CD8-positive, alpha-beta memory T cell (primary cell): Measurements from ENCODE around the gene MEX3D. TPM values are rescaled to one million over a fixed set of nuclear protein-coding genes. Genes with fewer than 3 reads are reported as not detected.

Experiments used
- CTCF ChIA-PET: fragments of 350-600 bp; sonication (Branson Sonifier 250); formaldehyde crosslinking; loops from one replicate; lab custom pipeline; 2021; ENCODE audit warnings: antibody characterized with exemption; lab: Charles Lee
- POLR2A ChIA-PET: fragments of 350-600 bp; sonication (Branson Sonifier 250); formaldehyde crosslinking; loops from one replicate; lab custom pipeline; 2021; ENCODE audit warnings: antibody characterized with exemption; lab: Charles Lee
- DNase-seq, 5 donors: peaks; one replicate each; pipeline versions ENCODE4 v3.0.0 to v3.0.0-alpha.2; 2020 to 2022; ENCODE audit warnings: mixed read lengths in 1 of 5
- H3K27ac ChIP-seq: one replicate; pipeline ENCODE4 v1.7.0; 2013; ENCODE audit warnings: low read depth, mild to moderate bottlenecking, low read length, moderate library complexity
- H3K27me3 ChIP-seq: 2 replicates; pipeline ENCODE4 v1.7.0; 2013; ENCODE audit warnings: low read length, mild to moderate bottlenecking; ENCODE audit not compliant: insufficient read depth, poor library complexity, severe bottlenecking
- H3K36me3 ChIP-seq: 2 replicates; pipeline ENCODE4 v1.7.0; 2013; ENCODE audit warnings: mild to moderate bottlenecking, low read length, moderate library complexity; ENCODE audit not compliant: insufficient read depth
- H3K4me1 ChIP-seq: 2 replicates; pipeline ENCODE4 v1.7.0; 2013; ENCODE audit warnings: mild to moderate bottlenecking, low read length, moderate library complexity; ENCODE audit not compliant: insufficient read depth
- H3K4me3 ChIP-seq: 2 replicates; pipeline ENCODE4 v1.7.0; 2013; ENCODE audit warnings: mild to moderate bottlenecking, low read length
- H3K9me3 ChIP-seq: 2 replicates; pipeline ENCODE4 v1.7.0; 2013; ENCODE audit warnings: mild to moderate bottlenecking, low read length
- H3K27ac Mint-ChIP-seq, 8 donors: one replicate each; pipeline ENCODE4 v1.8.0; 2020 to 2021; ENCODE audit warnings: mixed read lengths in 8 of 8, mild to moderate bottlenecking in 6 of 8, inconsistent platforms in 3 of 8, moderate library complexity in 3 of 8
- H3K27me3 Mint-ChIP-seq, 2 donors: one replicate each; pipeline ENCODE4 v1.8.0; 2020 to 2021; ENCODE audit warnings: mixed read lengths in 2 of 2, mild to moderate bottlenecking in 1 of 2, moderate library complexity in 1 of 2
- H3K36me3 Mint-ChIP-seq, 3 donors: one replicate each; pipeline ENCODE4 v1.8.0; 2020 to 2021; ENCODE audit warnings: mixed read lengths in 3 of 3, inconsistent platforms in 1 of 3, mild to moderate bottlenecking in 1 of 3
- H3K4me1 Mint-ChIP-seq, 3 donors: one replicate each; pipeline ENCODE4 v1.8.0; 2020 to 2021; ENCODE audit warnings: mixed read lengths in 3 of 3, inconsistent platforms in 1 of 3, mild to moderate bottlenecking in 1 of 3
- H3K4me3 Mint-ChIP-seq, 7 donors: one replicate each; pipeline ENCODE4 v1.8.0; 2020 to 2021; ENCODE audit warnings: mixed read lengths in 7 of 7, mild to moderate bottlenecking in 6 of 7, moderate library complexity in 4 of 7, inconsistent platforms in 2 of 7
- H3K9me3 Mint-ChIP-seq, 5 donors: one replicate each; pipeline ENCODE4 v1.8.0; 2020 to 2022; ENCODE audit warnings: mixed read lengths in 5 of 5, mild to moderate bottlenecking in 3 of 5, moderate library complexity in 2 of 5, inconsistent platforms in 1 of 5
- polyA plus RNA-seq: library from polyadenylated mRNA; unstranded; fragments of 300-500 nt; fragmentation: Illumina TruSeq; gene quantifications from one replicate; pipeline ENCODE4 v1.2.3, GENCODE V29; 2021
- total RNA-seq, 2 experiments: library from RNA; stranded (reverse); gene quantifications; one replicate each; pipeline ENCODE4 v1.2.3, GENCODE V29; 2021

MEX3D gene
- total and polyA plus RNA-seq, 3 experiments from 2014 or later = 10.8 TPM; not detected in 1

- no peak for DNase-seq
- H3K27ac Mint-ChIP-seq = no peak overlapping the region
- no peaks in the 10 kb centered on the region for H3K9me3 Mint-ChIP-seq
- peaks cover 0 to 11% (median 0%) of the 10 kb centered on the region in 3 donors for H3K4me1 Mint-ChIP-seq
- Histone ChIP-seq H3K4me1 (no peaks in the 10 kb centered on the region), H3K36me3 (peaks cover 13% of the 10 kb centered on the region), H3K27me3 (no peaks in the 10 kb centered on the region), H3K9me3 (no peaks in the 10 kb centered on the region), H3K4me3 (no peak overlapping the region), H3K27ac (no peak overlapping the region)
- no peak overlapping the region for H3K4me3 Mint-ChIP-seq
- POLR2A ChIA-PET = no interaction called here
- CTCF ChIA-PET = no interaction called here
- H3K36me3 Mint-ChIP-seq = peaks cover 0 to 51% (median 3%) of the 10 kb centered on the region in 3 donors
- no peaks in the 10 kb centered on the region for H3K27me3 Mint-ChIP-seq
Observed at GRCh38 chr19:1584500-1585242, 16.5 kb upstream of the MEX3D start.

- Histone ChIP-seq H3K27ac (no peak overlapping the region), H3K4me1 (no peaks in the 10 kb centered on the region), H3K36me3 (peaks cover 13% of the 10 kb centered on the region), H3K27me3 (no peaks in the 10 kb centered on the region), H3K4me3 (no peak overlapping the region), H3K9me3 (no peaks in the 10 kb centered on the region)
- DNase-seq = no peak
- H3K4me3 Mint-ChIP-seq = no peak overlapping the region
- H3K9me3 Mint-ChIP-seq = no peaks in the 10 kb centered on the region
- no peak overlapping the region for H3K27ac Mint-ChIP-seq
- peaks cover 0 to 67% (median 3%) of the 10 kb centered on the region in 3 donors for H3K36me3 Mint-ChIP-seq
- POLR2A ChIA-PET = no interaction called here
- CTCF ChIA-PET = no interaction called here
- H3K4me1 Mint-ChIP-seq = peaks cover 0 to 7% (median 0%) of the 10 kb centered on the region in 3 donors
- no peaks in the 10 kb centered on the region for H3K27me3 Mint-ChIP-seq
Observed at GRCh38 chr19:1582201-1582600, 14.1 kb upstream of the MEX3D start.

GRCh38 chr19:1580957-1581356 is 12.8 kb upstream of the MEX3D start:
- peaks cover 13% of the 10 kb centered on the region for H3K36me3 ChIP-seq
- no peaks in the 10 kb centered on the region for H3K27me3 Mint-ChIP-seq

GRCh38 chr19:1580382-1580781 is 12.3 kb upstream of the MEX3D start:
- POLR2A ChIA-PET = interaction anchor here (1.3 kb wide), 1 partner anchor 13 kb away, joined by 4 read pairs; the partner anchor contains the start of gene MBD3
- Mint-ChIP-seq H3K27ac (no peak overlapping the region), H3K9me3 (no peaks in the 10 kb centered on the region), H3K4me3 (no peak overlapping the region), H3K4me1 (no peaks in the 10 kb centered on the region), H3K36me3 (peaks cover 0 to 63% (median 3%) of the 10 kb centered on the region in 3 donors), H3K27me3 (no peaks in the 10 kb centered on the region)
- no peaks in the 10 kb centered on the region for H3K4me1 ChIP-seq
- peaks cover 13% of the 10 kb centered on the region for H3K36me3 ChIP-seq
- H3K4me3 ChIP-seq = no peak overlapping the region
- DNase-seq = no peak
- no peaks in the 10 kb centered on the region for H3K9me3 ChIP-seq
- no peaks in the 10 kb centered on the region for H3K27me3 ChIP-seq
- CTCF ChIA-PET = no interaction called here
- H3K27ac ChIP-seq = no peak overlapping the region

More at GRCh38 chr19:1580957-1581356, 12.8 kb upstream of the MEX3D start:
- no peaks in the 10 kb centered on the region for H3K4me1 ChIP-seq
- peaks cover 0 to 4% (median 0%) of the 10 kb centered on the region in 3 donors for H3K4me1 Mint-ChIP-seq
- no peak overlapping the region for H3K27ac ChIP-seq
- H3K27ac Mint-ChIP-seq = no peak overlapping the region
- peaks cover 0 to 68% (median 3%) of the 10 kb centered on the region in 3 donors for H3K36me3 Mint-ChIP-seq
- DNase-seq = no peak
- H3K4me3 Mint-ChIP-seq = no peak overlapping the region
- H3K4me3 ChIP-seq = no peak overlapping the region
- ChIA-PET POLR2A (no interaction called here), CTCF (no interaction called here)
- H3K9me3 Mint-ChIP-seq = no peaks in the 10 kb centered on the region
- H3K9me3 ChIP-seq = no peaks in the 10 kb centered on the region
- no peaks in the 10 kb centered on the region for H3K27me3 ChIP-seq

- ChIA-PET CTCF (interaction anchor here (1.2 kb wide), 1 partner anchor 11 kb away, joined by 5 read pairs; no protein-coding TSS in a partner anchor), POLR2A (interaction anchor here (1.3 kb wide), 1 partner anchor 14 kb away, joined by 4 read pairs; the partner anchor contains the start of gene MBD3)
- Histone ChIP-seq H3K27ac (no peak overlapping the region), H3K27me3 (no peaks in the 10 kb centered on the region), H3K9me3 (no peaks in the 10 kb centered on the region), H3K4me1 (no peaks in the 10 kb centered on the region), H3K36me3 (peaks cover 13% of the 10 kb centered on the region), H3K4me3 (no peak overlapping the region)
- Mint-ChIP-seq H3K27me3 (no peaks in the 10 kb centered on the region), H3K36me3 (peaks cover 0 to 56% (median 3%) of the 10 kb centered on the region in 3 donors), H3K9me3 (no peaks in the 10 kb centered on the region), H3K27ac (peak overlapping the region in 1 of 8 donors; percentile 54), H3K4me1 (no peaks in the 10 kb centered on the region), H3K4me3 (no peak overlapping the region)
- DNase-seq = no peak
Observed at GRCh38 chr19:1579222-1579621, 11.1 kb upstream of the MEX3D start.

GRCh38 chr19:1577929-1578618 is 9.9 kb upstream of the MEX3D start:
- no peak overlapping the region for H3K4me3 Mint-ChIP-seq
- no peaks in the 10 kb centered on the region for H3K4me1 ChIP-seq
- no peaks in the 10 kb centered on the region for H3K9me3 ChIP-seq
- no peaks in the 10 kb centered on the region for H3K4me1 Mint-ChIP-seq
- CTCF ChIA-PET = interaction anchor here (0.9 kb wide), 1 partner anchor 9 kb away, joined by 3 read pairs; no protein-coding TSS in a partner anchor
- H3K36me3 Mint-ChIP-seq = peaks cover 0 to 48% (median 3%) of the 10 kb centered on the region in 3 donors
- DNase-seq = no peak
- no peak overlapping the region for H3K4me3 ChIP-seq
- no peak overlapping the region for H3K27ac Mint-ChIP-seq
- POLR2A ChIA-PET = no interaction called here
- H3K36me3 ChIP-seq = peaks cover 13% of the 10 kb centered on the region
- H3K9me3 Mint-ChIP-seq = no peaks in the 10 kb centered on the region
- no peaks in the 10 kb centered on the region for H3K27me3 Mint-ChIP-seq
- no peaks in the 10 kb centered on the region for H3K27me3 ChIP-seq
- no peak overlapping the region for H3K27ac ChIP-seq

GRCh38 chr19:1577090-1577928 is 9.2 kb upstream of the MEX3D start:
- ChIA-PET CTCF (no interaction called here), POLR2A (no interaction called here)
- H3K4me1 Mint-ChIP-seq = no peaks in the 10 kb centered on the region
- Histone ChIP-seq H3K4me1 (no peaks in the 10 kb centered on the region), H3K36me3 (peaks cover 9% of the 10 kb centered on the region), H3K27ac (no peak overlapping the region), H3K9me3 (no peaks in the 10 kb centered on the region), H3K27me3 (no peaks in the 10 kb centered on the region), H3K4me3 (no peak overlapping the region)
- peak overlapping the region in 1 of 8 donors; percentile 88 for H3K27ac Mint-ChIP-seq
- H3K27me3 Mint-ChIP-seq = no peaks in the 10 kb centered on the region
- no peak overlapping the region for H3K4me3 Mint-ChIP-seq
- H3K36me3 Mint-ChIP-seq = peaks cover 0 to 44% (median 3%) of the 10 kb centered on the region in 3 donors
- DNase-seq = no peak
- H3K9me3 Mint-ChIP-seq = no peaks in the 10 kb centered on the region
